ENCODE data around the gene DNAH14.

The DNAH14 gene

DNA sequence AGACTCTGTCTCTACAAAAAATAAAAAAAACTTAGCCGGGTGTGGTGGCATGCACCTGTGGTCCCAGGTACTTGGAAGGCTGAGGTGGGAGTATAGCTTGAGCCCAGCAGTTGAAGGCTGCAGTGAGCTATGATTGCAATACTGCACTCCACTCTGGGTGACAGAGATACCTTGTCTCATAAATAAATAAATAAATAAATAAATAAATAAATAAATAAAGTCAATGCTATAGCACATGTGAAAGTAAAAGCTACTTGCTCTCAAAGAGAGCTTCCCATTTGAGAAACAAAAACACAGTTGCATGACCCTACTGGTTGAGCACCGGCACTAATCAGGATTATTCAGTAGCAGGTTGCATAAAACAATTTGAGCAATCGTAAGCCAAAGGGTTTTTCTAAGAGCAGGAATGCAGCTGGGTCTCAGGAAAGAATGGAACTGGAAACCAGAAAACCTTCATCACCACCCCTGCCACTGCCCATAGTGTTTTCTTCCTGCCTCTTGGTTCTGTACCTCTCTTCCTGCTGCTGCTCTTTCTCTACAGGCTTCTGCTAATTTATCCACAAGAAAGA, 29.3 kb upstream of the DNAH14 start:
- POLR2A ChIA-PET = no interaction called here
- peaks cover 6% of the 10 kb centered on the region for H3K9me3 ChIP-seq (ENCODE audit: control insufficient read depth, insufficient read depth, low read depth, low read length)
- CTCF ChIA-PET = interaction anchor here (0.6 to 1.4 kb wide), 4 partner anchors 13 to 386 kb away, joined by 3 to 7 read pairs (median 4); no protein-coding TSS in a partner anchor
- H3K36me3 ChIP-seq (ENCODE audit: control insufficient read depth in 2 of 2, insufficient read depth in 1 of 2, low read length in 2 of 2) = no peaks in the 10 kb centered on the region
- H3K4me1 ChIP-seq (ENCODE audit: control insufficient read depth, insufficient read depth, low read length) = no peaks in the 10 kb centered on the region
- no peak overlapping the region for H3K4me3 ChIP-seq (ENCODE audit: low read depth, low read length)
- H3K27ac ChIP-seq (ENCODE audit: extremely low read depth, low read depth, low read length) = no peak overlapping the region
- TF ChIP-seq, protein P1, sequence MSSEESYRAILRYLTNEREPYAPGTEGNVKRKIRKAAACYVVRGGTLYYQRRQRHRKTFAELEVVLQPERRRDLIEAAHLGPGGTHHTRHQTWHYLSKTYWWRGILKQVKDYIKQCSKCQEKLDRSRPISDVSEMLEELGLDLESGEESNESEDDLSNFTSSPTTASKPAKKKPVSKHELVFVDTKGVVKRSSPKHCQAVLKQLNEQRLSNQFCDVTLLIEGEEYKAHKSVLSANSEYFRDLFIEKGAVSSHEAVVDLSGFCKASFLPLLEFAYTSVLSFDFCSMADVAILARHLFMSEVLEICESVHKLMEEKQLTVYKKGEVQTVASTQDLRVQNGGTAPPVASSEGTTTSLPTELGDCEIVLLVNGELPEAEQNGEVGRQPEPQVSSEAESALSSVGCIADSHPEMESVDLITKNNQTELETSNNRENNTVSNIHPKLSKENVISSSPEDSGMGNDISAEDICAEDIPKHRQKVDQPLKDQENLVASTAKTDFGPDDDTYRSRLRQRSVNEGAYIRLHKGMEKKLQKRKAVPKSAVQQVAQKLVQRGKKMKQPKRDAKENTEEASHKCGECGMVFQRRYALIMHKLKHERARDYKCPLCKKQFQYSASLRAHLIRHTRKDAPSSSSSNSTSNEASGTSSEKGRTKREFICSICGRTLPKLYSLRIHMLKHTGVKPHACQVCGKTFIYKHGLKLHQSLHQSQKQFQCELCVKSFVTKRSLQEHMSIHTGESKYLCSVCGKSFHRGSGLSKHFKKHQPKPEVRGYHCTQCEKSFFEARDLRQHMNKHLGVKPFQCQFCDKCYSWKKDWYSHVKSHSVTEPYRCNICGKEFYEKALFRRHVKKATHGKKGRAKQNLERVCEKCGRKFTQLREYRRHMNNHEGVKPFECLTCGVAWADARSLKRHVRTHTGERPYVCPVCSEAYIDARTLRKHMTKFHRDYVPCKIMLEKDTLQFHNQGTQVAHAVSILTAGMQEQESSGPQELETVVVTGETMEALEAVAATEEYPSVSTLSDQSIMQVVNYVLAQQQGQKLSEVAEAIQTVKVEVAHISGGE (tag by site-specific recombination; conservative IDR thresholded peaks at IDR 0.05; ENCODE audit: low read depth) = peak; percentile 69
- TF ChIP-seq ZBTB21 (tag by site-specific recombination; IDR thresholded peaks at IDR 0.05) = 0 out of 2 replicates have a peak, but pooled peaks have one; percentile 36
- TF ChIP-seq, protein P2, sequence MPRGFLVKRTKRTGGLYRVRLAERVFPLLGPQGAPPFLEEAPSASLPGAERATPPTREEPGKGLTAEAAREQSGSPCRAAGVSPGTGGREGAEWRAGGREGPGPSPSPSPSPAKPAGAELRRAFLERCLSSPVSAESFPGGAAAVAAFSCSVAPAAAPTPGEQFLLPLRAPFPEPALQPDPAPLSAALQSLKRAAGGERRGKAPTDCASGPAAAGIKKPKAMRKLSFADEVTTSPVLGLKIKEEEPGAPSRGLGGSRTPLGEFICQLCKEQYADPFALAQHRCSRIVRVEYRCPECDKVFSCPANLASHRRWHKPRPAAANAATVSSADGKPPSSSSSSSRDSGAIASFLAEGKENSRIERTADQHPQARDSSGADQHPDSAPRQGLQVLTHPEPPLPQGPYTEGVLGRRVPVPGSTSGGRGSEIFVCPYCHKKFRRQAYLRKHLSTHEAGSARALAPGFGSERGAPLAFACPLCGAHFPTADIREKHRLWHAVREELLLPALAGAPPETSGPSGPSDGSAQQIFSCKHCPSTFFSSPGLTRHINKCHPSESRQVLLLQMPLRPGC (tag by site-specific recombination; IDR thresholded peaks at IDR 0.05) = no peak
- TF ChIP-seq, protein P3, sequence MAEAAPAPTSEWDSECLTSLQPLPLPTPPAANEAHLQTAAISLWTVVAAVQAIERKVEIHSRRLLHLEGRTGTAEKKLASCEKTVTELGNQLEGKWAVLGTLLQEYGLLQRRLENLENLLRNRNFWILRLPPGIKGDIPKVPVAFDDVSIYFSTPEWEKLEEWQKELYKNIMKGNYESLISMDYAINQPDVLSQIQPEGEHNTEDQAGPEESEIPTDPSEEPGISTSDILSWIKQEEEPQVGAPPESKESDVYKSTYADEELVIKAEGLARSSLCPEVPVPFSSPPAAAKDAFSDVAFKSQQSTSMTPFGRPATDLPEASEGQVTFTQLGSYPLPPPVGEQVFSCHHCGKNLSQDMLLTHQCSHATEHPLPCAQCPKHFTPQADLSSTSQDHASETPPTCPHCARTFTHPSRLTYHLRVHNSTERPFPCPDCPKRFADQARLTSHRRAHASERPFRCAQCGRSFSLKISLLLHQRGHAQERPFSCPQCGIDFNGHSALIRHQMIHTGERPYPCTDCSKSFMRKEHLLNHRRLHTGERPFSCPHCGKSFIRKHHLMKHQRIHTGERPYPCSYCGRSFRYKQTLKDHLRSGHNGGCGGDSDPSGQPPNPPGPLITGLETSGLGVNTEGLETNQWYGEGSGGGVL (tag by site-specific recombination; IDR thresholded peaks at IDR 0.05) = no peak
- TF ChIP-seq ZIC2 (tag by site-specific recombination; IDR thresholded peaks at IDR 0.05) = no peak
- no peak for TF ChIP-seq ZNF843 (tag by site-specific recombination; IDR thresholded peaks at IDR 0.05)
- TF ChIP-seq, protein P4, sequence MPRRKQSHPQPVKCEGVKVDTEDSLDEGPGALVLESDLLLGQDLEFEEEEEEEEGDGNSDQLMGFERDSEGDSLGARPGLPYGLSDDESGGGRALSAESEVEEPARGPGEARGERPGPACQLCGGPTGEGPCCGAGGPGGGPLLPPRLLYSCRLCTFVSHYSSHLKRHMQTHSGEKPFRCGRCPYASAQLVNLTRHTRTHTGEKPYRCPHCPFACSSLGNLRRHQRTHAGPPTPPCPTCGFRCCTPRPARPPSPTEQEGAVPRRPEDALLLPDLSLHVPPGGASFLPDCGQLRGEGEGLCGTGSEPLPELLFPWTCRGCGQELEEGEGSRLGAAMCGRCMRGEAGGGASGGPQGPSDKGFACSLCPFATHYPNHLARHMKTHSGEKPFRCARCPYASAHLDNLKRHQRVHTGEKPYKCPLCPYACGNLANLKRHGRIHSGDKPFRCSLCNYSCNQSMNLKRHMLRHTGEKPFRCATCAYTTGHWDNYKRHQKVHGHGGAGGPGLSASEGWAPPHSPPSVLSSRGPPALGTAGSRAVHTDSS (tag by site-specific recombination; IDR thresholded peaks at IDR 0.05) = no peak
- no peak for TF ChIP-seq IKZF3 (tag by site-specific recombination; IDR thresholded peaks at IDR 0.05)
- no peak for TF ChIP-seq ZNF274 (IDR thresholded peaks at IDR 0.05; ENCODE audit: low read length)
- TF ChIP-seq ZNF274 (tag by site-specific recombination; IDR thresholded peaks at IDR 0.05; ENCODE audit: borderline replicate concordance) = no peak
- peak; percentile 57; the same call in 1 of the 2 replicates for TF ChIP-seq ZNF664 (tag by site-specific recombination; IDR thresholded peaks at IDR 0.05)
- TF ChIP-seq, protein P5, sequence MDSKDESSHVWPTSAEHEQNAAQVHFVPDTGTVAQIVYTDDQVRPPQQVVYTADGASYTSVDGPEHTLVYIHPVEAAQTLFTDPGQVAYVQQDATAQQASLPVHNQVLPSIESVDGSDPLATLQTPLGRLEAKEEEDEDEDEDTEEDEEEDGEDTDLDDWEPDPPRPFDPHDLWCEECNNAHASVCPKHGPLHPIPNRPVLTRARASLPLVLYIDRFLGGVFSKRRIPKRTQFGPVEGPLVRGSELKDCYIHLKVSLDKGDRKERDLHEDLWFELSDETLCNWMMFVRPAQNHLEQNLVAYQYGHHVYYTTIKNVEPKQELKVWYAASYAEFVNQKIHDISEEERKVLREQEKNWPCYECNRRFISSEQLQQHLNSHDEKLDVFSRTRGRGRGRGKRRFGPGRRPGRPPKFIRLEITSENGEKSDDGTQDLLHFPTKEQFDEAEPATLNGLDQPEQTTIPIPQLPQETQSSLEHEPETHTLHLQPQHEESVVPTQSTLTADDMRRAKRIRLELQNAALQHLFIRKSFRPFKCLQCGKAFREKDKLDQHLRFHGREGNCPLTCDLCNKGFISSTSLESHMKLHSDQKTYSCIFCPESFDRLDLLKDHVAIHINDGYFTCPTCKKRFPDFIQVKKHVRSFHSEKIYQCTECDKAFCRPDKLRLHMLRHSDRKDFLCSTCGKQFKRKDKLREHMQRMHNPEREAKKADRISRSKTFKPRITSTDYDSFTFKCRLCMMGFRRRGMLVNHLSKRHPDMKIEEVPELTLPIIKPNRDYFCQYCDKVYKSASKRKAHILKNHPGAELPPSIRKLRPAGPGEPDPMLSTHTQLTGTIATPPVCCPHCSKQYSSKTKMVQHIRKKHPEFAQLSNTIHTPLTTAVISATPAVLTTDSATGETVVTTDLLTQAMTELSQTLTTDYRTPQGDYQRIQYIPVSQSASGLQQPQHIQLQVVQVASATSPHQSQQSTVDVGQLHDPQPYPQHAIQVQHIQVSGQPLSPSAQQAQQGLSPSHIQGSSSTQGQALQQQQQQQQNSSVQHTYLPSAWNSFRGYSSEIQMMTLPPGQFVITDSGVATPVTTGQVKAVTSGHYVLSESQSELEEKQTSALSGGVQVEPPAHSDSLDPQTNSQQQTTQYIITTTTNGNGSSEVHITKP (tag by site-specific recombination; IDR thresholded peaks at IDR 0.05) = no peak
- TF ChIP-seq, protein P6, sequence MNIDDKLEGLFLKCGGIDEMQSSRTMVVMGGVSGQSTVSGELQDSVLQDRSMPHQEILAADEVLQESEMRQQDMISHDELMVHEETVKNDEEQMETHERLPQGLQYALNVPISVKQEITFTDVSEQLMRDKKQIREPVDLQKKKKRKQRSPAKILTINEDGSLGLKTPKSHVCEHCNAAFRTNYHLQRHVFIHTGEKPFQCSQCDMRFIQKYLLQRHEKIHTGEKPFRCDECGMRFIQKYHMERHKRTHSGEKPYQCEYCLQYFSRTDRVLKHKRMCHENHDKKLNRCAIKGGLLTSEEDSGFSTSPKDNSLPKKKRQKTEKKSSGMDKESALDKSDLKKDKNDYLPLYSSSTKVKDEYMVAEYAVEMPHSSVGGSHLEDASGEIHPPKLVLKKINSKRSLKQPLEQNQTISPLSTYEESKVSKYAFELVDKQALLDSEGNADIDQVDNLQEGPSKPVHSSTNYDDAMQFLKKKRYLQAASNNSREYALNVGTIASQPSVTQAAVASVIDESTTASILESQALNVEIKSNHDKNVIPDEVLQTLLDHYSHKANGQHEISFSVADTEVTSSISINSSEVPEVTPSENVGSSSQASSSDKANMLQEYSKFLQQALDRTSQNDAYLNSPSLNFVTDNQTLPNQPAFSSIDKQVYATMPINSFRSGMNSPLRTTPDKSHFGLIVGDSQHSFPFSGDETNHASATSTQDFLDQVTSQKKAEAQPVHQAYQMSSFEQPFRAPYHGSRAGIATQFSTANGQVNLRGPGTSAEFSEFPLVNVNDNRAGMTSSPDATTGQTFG (tag by site-specific recombination; IDR thresholded peaks at IDR 0.05; ENCODE audit: borderline replicate concordance) = no peak
- TF ChIP-seq, protein P7, sequence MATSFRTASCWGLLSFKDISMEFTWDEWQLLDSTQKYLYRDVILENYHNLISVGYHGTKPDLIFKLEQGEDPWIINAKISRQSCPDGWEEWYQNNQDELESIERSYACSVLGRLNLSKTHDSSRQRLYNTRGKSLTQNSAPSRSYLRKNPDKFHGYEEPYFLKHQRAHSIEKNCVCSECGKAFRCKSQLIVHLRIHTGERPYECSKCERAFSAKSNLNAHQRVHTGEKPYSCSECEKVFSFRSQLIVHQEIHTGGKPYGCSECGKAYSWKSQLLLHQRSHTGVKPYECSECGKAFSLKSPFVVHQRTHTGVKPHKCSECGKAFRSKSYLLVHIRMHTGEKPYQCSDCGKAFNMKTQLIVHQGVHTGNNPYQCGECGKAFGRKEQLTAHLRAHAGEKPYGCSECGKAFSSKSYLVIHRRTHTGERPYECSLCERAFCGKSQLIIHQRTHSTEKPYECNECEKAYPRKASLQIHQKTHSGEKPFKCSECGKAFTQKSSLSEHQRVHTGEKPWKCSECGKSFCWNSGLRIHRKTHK (tag by site-specific recombination; IDR thresholded peaks at IDR 0.05) = no peak
- no peak for TF ChIP-seq ZNF10 (tag by site-specific recombination; IDR thresholded peaks at IDR 0.05)
- TF ChIP-seq MYNN (tag by site-specific recombination; IDR thresholded peaks at IDR 0.05; ENCODE audit: borderline replicate concordance) = no peak
- TF ChIP-seq ZNF600 (tag by site-specific recombination; IDR thresholded peaks at IDR 0.05) = no peak
- no peak for TF ChIP-seq ZNF660 (tag by site-specific recombination; IDR thresholded peaks at IDR 0.05)
- TF ChIP-seq, protein P8, sequence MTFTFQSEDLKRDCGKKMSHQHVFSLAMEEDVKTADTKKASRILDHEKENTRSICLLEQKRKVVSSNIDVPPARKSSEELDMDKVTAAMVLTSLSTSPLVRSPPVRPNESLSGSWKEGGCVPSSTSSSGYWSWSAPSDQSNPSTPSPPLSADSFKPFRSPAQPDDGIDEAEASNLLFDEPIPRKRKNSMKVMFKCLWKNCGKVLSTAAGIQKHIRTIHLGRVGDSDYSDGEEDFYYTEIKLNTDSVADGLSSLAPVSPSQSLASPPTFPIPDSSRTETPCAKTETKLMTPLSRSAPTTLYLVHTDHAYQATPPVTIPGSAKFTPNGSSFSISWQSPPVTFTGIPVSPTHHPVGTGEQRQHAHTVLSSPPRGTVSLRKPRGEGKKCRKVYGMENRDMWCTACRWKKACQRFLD (tag by site-specific recombination; IDR thresholded peaks at IDR 0.05) = no peak
